ENCODE measurements around the gene IL17RB.
A peak's percentile ranks its signal among the peaks of the same experiment; 100 is the strongest.

The IL17RB gene

GRCh38 chr3:53865732-53866499, 19.5 kb downstream of the IL17RB start:
- no peak for DNase-seq

DNA sequence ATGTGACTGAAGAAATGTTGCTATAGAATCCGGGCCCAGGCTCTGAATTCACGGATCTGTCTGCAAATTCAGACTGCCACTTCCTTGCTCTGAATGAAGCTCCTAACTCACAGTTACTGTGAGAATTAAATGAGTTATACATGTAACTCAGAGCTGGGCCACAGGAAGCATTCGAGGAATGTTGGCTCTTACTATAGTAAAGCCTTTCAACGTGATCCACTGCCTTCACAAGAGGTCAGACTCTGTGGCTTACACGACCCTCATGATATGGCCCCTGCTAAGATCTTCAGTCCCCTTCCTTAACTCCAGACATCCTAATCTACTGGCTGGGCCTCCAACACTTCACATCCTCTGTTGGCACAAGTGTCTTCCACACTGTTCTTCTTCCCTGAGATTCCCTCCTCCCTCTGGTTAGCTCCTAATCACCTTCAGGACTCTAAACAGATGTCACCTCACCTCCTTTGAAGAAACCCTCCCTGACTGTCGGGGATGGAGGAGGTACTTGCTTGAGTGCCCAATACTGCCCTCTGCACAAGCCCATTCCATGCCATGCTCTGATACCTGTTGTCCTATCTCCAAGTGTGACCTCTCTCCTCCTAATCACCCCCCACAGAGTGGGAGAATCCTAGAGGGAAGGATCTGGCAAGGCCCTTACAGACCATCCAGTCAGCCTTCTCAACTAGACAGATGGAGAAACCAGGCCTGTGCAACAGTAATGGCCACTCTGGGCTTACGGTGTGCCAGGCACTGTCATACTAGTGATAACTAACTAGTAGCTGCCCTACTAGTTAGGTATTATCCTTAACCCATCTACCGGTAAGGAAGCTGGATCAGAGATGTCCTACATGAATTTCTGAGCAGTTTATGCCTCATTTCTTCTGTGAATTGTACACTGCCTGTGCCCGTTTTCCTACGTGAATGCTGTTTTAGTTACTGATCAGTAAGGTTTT, 34.3 kb downstream of the IL17RB start:
- no peak for DNase-seq

GRCh38 chr3:53881691-53882593, 35.6 kb downstream of the IL17RB start, which contains the start of gene ACTR8:
Gene ACTR8, minus strand, starts transcription at chr3:53882152. Its CDS starts 51 bp downstream, at chr3:53882101.
- DNase-seq = peak; percentile 79

GRCh38 chr3:53883008-53883407, 36.6 kb downstream of the IL17RB start:
- DNase-seq = no peak

DNA sequence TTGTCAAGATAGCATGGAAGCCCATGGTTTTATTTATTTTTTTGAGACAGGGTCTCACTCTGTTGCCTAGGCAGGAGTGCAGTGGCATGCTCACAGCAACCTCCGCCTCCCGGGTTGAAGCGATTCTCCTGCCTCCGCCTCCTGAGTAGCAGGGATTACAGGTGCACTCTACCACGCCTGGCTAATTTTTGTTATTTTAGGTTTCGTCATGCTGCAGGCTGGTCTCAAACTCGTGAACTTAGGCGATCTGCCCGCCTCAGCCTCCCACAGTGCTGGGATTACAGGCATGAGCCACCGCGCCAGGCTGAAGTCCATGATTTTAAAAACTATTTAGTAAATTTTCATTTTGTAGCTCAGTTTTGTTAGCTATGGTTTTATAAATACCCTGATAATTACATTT, 38.3 kb downstream of the IL17RB start:
- no peak for DNase-seq

GRCh38 chr3:53885239-53885638, 38.9 kb downstream of the IL17RB start:
- no peak for DNase-seq

GRCh38 chr3:53887446-53887845, 41.1 kb downstream of the IL17RB start:
- no peak for DNase-seq

- no peak for DNase-seq
These were observed 41.9 kb downstream of the IL17RB start for GRCh38 chr3:53888232-53888631.

- no peak for DNase-seq
These were observed 44.5 kb downstream of the IL17RB start for GRCh38 chr3:53890726-53891475.

DNA sequence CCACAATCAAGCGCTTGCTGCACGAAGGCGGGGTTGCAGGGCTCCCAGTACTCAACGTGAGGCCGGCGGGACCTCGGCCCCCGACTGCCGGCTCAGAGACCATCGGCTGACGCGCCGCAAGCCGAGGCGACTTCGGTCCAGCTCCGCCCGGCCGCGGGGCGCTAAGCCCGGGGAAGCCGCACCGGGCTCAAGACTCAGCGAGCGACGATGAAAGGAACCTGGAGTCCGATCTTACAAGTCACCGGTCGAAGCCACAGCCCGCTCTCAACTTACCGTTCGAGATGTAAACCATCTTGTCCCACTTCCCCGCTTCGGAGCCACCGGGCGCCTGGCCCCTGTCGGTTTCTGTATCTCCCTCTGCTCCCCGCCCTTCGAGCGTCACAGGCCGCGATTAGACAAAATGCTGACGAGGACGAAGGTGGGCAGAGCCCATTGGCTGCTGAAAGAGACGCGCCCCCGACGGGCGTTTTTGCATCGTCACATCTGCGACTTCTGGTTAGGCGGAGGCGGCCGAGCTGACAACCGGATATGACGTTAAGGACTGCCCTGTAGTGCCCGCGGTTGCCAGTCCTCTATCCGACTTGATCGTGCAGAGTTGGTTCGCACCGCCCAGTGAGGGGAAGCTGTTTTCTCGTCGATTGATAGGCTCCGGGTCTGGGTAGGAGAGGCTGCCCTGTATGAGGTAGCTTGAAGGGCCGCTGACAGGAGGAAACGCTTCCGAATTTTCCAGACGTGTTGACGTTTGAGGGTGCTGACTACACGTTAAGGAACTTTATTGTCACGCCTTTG, 45.3 kb downstream of the IL17RB start, which contains the start of gene SELENOK:
Gene SELENOK, minus strand, starts transcription at position 363 of the 789 bp plus-strand sequence.
- peak; percentile 84 for DNase-seq

DNA sequence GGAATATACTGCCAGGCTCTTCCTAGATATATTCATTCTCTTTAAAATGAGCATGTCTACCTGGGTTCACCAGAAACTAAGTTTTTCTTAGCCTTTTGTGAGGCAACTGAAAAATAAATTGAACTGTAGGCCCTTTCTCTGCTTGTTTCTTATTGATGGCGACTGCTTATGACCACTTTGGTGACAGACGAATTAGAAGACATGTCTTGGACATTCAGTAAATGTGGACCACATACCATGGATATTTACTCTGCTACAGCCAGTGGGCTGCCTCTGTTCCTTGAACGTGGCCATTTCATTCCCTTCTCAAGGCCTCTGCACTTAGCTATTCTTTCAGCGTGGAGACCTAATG, 45.9 kb downstream of the IL17RB start:
- no peak for DNase-seq

- DNase-seq = no peak
These were observed 53.4 kb downstream of the IL17RB start for GRCh38 chr3:53899750-53900149.

DNA sequence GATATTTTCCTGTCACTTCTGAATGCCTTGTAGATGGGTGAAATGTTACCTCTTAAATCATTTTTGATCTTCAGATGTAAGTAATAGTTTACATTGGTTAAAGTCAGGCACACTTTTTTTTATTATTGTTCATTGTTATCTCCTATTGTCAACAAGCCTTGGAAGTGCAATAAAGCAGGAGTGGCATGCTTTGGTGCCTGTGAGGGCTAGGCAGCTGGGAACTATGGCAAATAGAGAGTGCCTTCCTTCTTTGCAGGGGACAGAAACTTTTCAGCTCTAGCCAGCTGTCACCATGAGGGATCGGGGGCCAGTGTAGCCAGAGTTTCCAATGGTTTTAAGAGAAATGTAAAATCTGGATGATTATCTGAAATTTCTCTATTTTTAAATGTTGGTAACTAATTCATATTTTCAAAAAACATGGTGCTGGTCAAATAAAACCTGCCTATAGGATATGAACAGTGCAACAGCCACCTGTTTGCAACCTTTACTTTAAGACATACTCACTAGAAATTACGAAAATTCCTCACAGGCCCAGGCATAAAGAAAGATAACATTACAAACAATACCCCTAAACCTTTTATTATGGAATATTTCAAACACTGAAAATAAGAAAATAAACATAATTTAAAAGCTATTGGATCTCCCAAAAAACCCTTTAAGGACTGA, 54.4 kb downstream of the IL17RB start:
- no peak for DNase-seq

GRCh38 chr3:53902067-53902466, 55.7 kb downstream of the IL17RB start:
- DNase-seq = no peak

GRCh38 chr3:53902711-53903110, 56.3 kb downstream of the IL17RB start:
- DNase-seq = no peak

DNA sequence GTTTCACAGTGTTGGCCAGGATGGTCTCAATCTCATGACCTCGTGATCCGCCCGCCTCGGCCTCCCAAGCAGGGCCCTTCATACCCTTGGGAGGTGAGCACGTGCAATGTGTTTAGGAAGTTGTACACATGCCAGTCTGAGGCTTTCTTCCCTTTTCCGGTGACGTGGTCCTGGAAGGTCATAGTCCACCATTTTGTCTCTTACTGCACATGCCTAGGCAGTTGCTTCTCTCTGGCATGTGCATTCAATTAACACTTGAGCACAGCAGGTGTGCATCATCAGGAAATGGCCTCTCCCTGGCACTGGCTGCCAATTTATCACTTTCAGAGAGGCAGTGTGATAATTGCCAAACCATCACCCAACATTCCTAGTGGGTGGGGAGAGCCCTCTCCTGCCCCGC, 67.0 kb downstream of the IL17RB start:
- DNase-seq = no peak

All from activated gamma-delta T cell (primary cell).